Prostate gland (tissue), 2 donors: ENCODE measurements around the gene DOCK2. TPM values are rescaled to one million over a fixed set of nuclear protein-coding genes. Genes with fewer than 3 reads are reported as not detected.

Experiments
- DNase-seq: peaks from one replicate; pipeline ENCODE4 v3.0.0-alpha.2; 2019; ENCODE audit warnings: low spot score
- H3K27ac ChIP-seq, 2 donors: fragments of 200-600 bp; sonication (generic); 2 replicates each; pipeline ENCODE4 v1.5.1; 2017 to 2019
- H3K27me3 ChIP-seq: fragments of 200-600 bp; sonication (generic); replicated peaks from 2 replicates; pipeline ENCODE4 v1.5.1; 2019; ENCODE audit not compliant: insufficient read depth
- H3K36me3 ChIP-seq, 2 donors: fragments of 200-600 bp; sonication (generic); 1 replicate in 1 of 2; 2 replicates in 1 of 2; pipeline versions ENCODE4 v1.5.1 to v1.8.1; 2017 to 2019
- H3K4me1 ChIP-seq: fragments of 200-600 bp; sonication (generic); replicated peaks from 2 replicates; pipeline ENCODE4 v1.5.1; 2019
- H3K4me3 ChIP-seq, 2 donors: fragments of 200-600 bp; sonication (generic); 2 replicates each; pipeline ENCODE4 v1.5.1; 2017 to 2019
- H3K9me3 ChIP-seq: fragments of 200-600 bp; sonication (generic); 2 replicates; pipeline ENCODE4 v1.5.1; 2017
- CTCF ChIP-seq, 4 experiments: fragments of 200-600 bp in 2 of 4; fragments of 450-650 bp in 2 of 4; sonication (generic) in 2 of 4; IDR thresholded peaks; 1 replicate in 3 of 4; 2 replicates in 1 of 4; pipeline ENCODE4 v1.5.1; 2016 to 2019; ENCODE audit warnings: antibody characterized with exemption in 4 of 4, mild to moderate bottlenecking in 2 of 4, moderate library complexity in 2 of 4
- POLR2A ChIP-seq: fragments of 450-650 bp; IDR thresholded peaks from one replicate; pipeline ENCODE4 v1.6.1; 2016; ENCODE audit warnings: antibody characterized with exemption, mild to moderate bottlenecking
- POLR2AphosphoS5 ChIP-seq: sonication (generic); formaldehyde crosslinking; IDR thresholded peaks from one replicate; pipeline ENCODE4 v1.6.1; 2017; ENCODE audit warnings: antibody characterized with exemption
- WGBS: methylation state at CpG from one replicate; pipeline ENCODE4 v1.1.5; 2018; 5-methylcytosine and 5-hydroxymethylcytosine counted together
- intact Hi-C: fragments of 100-400 bp; cut with DNase I; formaldehyde crosslinking; loops from one replicate; pipeline ENCODE4 v1.14.2; 2022
- total RNA-seq, 2 donors: library from RNA; depleted of rRNA; stranded (reverse); fragments of >200 nt; gene quantifications; one replicate each; pipeline ENCODE4 v1.1.0, GENCODE V29; 2016

DOCK2 gene
- total RNA-seq, 2 donors from 2014 or later, result 2.5 to 6.2 TPM

DNA sequence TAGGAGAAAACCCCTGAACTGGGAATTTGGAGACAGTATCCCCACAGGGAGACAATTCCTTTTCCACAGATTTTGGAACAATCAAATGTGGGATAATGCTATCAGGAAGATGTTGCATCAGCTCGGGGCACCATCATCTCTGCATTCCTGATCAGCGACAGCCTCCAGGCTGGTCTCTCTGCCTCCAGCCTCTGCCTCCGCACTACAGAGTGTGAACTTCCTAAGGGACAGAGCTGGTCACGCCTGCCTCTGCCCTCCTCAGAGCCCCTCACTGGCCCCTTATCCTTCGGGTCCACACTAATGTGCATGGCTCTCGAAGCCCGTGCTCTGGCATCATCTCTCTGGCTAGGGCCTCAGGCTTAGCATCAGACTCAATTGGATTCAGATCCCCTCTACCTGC lies 477.2 kb downstream of the DOCK2 start:
- no peak for DNase-seq
- 92% methylated on average over 7 of the region's 7 CpGs for WGBS
- TF ChIP-seq POLR2A (no peak), POLR2AphosphoS5 (no peak), CTCF (IDR thresholded peaks at IDR 0.05) (no peak)

DNA sequence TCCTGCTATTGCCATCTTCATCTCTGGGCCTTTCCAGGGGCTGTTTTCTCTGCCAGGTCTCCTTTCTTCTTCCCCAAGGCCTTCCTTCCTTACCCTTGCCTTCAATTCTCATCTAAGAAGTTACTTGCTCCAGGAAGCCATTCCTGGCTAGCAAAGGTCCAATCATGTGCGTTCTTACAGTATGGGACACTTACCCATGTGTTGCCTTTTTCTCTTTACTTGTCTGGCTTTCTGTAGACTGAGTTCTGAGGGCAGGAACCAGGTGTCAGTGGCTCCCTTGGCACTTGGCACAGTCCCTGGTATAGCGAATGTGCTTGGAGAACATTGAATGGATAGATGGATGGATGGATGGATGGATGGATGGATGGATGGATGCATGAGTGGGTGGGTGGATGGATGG lies 478.9 kb downstream of the DOCK2 start:
- DNase-seq, result no peak
- H3K9me3 ChIP-seq, result no peaks in the 10 kb centered on the region
- WGBS, result 93% methylated on average over 2 of the region's 2 CpGs
- intact Hi-C loops, result no loop called here
- H3K36me3 ChIP-seq, result no peaks in the 10 kb centered on the region
- no peak overlapping the region for H3K27ac ChIP-seq
- no peaks in the 10 kb centered on the region for H3K4me1 ChIP-seq
- no peak overlapping the region for H3K4me3 ChIP-seq
- H3K27me3 ChIP-seq, result no peaks in the 10 kb centered on the region
- TF ChIP-seq POLR2A (no peak), POLR2AphosphoS5 (no peak)

More for the DNA sequence above, 477.2 kb downstream of the DOCK2 start:
- no peaks in the 10 kb centered on the region for H3K9me3 ChIP-seq
- no peaks in the 10 kb centered on the region for H3K27me3 ChIP-seq
- H3K4me1 ChIP-seq, result no peaks in the 10 kb centered on the region
- H3K4me3 ChIP-seq, result no peak overlapping the region
- H3K27ac ChIP-seq, result no peak overlapping the region
- intact Hi-C loops, result no loop called here
- H3K36me3 ChIP-seq, result no peaks in the 10 kb centered on the region

- Histone ChIP-seq H3K27me3 (no peaks in the 10 kb centered on the region), H3K4me1 (no peaks in the 10 kb centered on the region), H3K36me3 (no peaks in the 10 kb centered on the region), H3K9me3 (no peaks in the 10 kb centered on the region), H3K4me3 (no peak overlapping the region), H3K27ac (no peak overlapping the region)
- no peak for DNase-seq
- intact Hi-C loops, result no loop called here
- TF ChIP-seq POLR2AphosphoS5 (no peak), POLR2A (no peak), CTCF (IDR thresholded peaks at IDR 0.05) (no peak)
- 98% methylated on average over 2 of the region's 2 CpGs for WGBS
Observed at GRCh38 chr5:170117736-170118135, 480.7 kb downstream of the DOCK2 start.

- intact Hi-C loops, result no loop called here
- Histone ChIP-seq H3K4me1 (no peaks in the 10 kb centered on the region), H3K27me3 (no peaks in the 10 kb centered on the region), H3K27ac (no peak overlapping the region), H3K9me3 (no peaks in the 10 kb centered on the region), H3K36me3 (no peaks in the 10 kb centered on the region), H3K4me3 (no peak overlapping the region)
- WGBS, result 92% methylated on average over 2 of the region's 2 CpGs
- no peak for TF ChIP-seq CTCF (IDR thresholded peaks at IDR 0.05)
- TF ChIP-seq POLR2A, result no peak
- no peak for TF ChIP-seq POLR2AphosphoS5
- no peak for DNase-seq
Observed at GRCh38 chr5:170120576-170120975, 483.5 kb downstream of the DOCK2 start.

GRCh38 chr5:170121321-170121720 lies 484.2 kb downstream of the DOCK2 start:
- Histone ChIP-seq H3K36me3 (no peaks in the 10 kb centered on the region), H3K27ac (no peak overlapping the region), H3K27me3 (no peaks in the 10 kb centered on the region), H3K4me1 (no peaks in the 10 kb centered on the region), H3K9me3 (no peaks in the 10 kb centered on the region), H3K4me3 (no peak overlapping the region)
- no peak for DNase-seq
- intact Hi-C loops, result no loop called here
- WGBS, result 89% methylated on average over 7 of the region's 7 CpGs
- TF ChIP-seq POLR2A, result no peak
- TF ChIP-seq CTCF (IDR thresholded peaks at IDR 0.05), result no peak
- TF ChIP-seq POLR2AphosphoS5, result no peak
